Naive thymus-derived CD4-positive, alpha-beta T cell (primary cell): ENCODE results near the gene S100A14. TPM values are rescaled to one million over a fixed set of nuclear protein-coding genes. Genes with fewer than 3 reads are reported as not detected.

Experiments
- ATAC-seq: fragments of 150-1000 bp; cut with Tn5 transposase; 2 replicates; pipeline ENCODE4 v1.10.0; 2021; ENCODE audit warnings: mild to moderate bottlenecking, moderate library complexity
- CTCF ChIA-PET: fragments of 350-600 bp; sonication (Branson Sonifier 250); formaldehyde crosslinking; loops from one replicate; lab custom pipeline; 2021; ENCODE audit warnings: antibody characterized with exemption; lab: Charles Lee
- POLR2A ChIA-PET: fragments of 350-600 bp; sonication (Branson Sonifier 250); formaldehyde crosslinking; loops from one replicate; lab custom pipeline; 2021; ENCODE audit warnings: antibody characterized with exemption, inconsistent platforms; lab: Charles Lee
- DNase-seq, 9 donors: peaks; one replicate each; pipeline versions ENCODE4 v3.0.0 to v3.0.0-alpha.2; 2020 to 2022; ENCODE audit warnings: mixed read lengths in 1 of 9
- H3K27ac ChIP-seq: one replicate; pipeline ENCODE4 v1.7.0; 2013; ENCODE audit warnings: mild to moderate bottlenecking, low read depth, low read length, moderate library complexity
- H3K27me3 ChIP-seq, 2 donors: one replicate each; pipeline ENCODE4 v1.7.0; 2013; ENCODE audit warnings: low read length in 2 of 2, mild to moderate bottlenecking in 2 of 2, moderate library complexity in 2 of 2; ENCODE audit not compliant: control insufficient read depth in 2 of 2, insufficient read depth in 2 of 2
- H3K36me3 ChIP-seq, 3 experiments: 1 replicate in 2 of 3; 2 replicates in 1 of 3; pipeline ENCODE4 v1.7.0; 2013; ENCODE audit warnings: low read length in 3 of 3, mild to moderate bottlenecking in 3 of 3, moderate library complexity in 1 of 3; ENCODE audit not compliant: insufficient read depth in 3 of 3, control insufficient read depth in 2 of 3
- H3K4me1 ChIP-seq, 2 donors: one replicate each; pipeline ENCODE4 v1.7.0; 2013; ENCODE audit warnings: low read length in 2 of 2, mild to moderate bottlenecking in 2 of 2, moderate library complexity in 1 of 2; ENCODE audit not compliant: control insufficient read depth in 2 of 2, insufficient read depth in 2 of 2
- H3K4me3 ChIP-seq: 2 replicates; pipeline ENCODE4 v1.7.0; 2013; ENCODE audit warnings: mild to moderate bottlenecking, low read length
- H3K9me3 ChIP-seq, 3 experiments: 1 replicate in 2 of 3; 2 replicates in 1 of 3; pipeline ENCODE4 v1.7.0; 2013; ENCODE audit warnings: low read length in 3 of 3; ENCODE audit not compliant: control insufficient read depth in 2 of 3
- H3K27ac Mint-ChIP-seq, 9 donors: one replicate each; pipeline ENCODE4 v1.8.0; 2020 to 2022; ENCODE audit warnings: mixed read lengths in 9 of 9, mild to moderate bottlenecking in 8 of 9, moderate library complexity in 5 of 9, inconsistent platforms in 2 of 9
- H3K27me3 Mint-ChIP-seq, 5 donors: one replicate each; pipeline ENCODE4 v1.8.0; 2021 to 2022; ENCODE audit warnings: mixed read lengths in 5 of 5, mild to moderate bottlenecking in 1 of 5
- H3K36me3 Mint-ChIP-seq, 5 donors: one replicate each; pipeline ENCODE4 v1.8.0; 2020 to 2022; ENCODE audit warnings: mixed read lengths in 5 of 5, mild to moderate bottlenecking in 3 of 5, inconsistent platforms in 1 of 5
- H3K4me1 Mint-ChIP-seq, 7 donors: one replicate each; pipeline ENCODE4 v1.8.0; 2020 to 2022; ENCODE audit warnings: mixed read lengths in 7 of 7, mild to moderate bottlenecking in 3 of 7, inconsistent platforms in 1 of 7
- H3K4me3 Mint-ChIP-seq, 10 donors: one replicate each; pipeline ENCODE4 v1.8.0; 2020 to 2022; ENCODE audit warnings: mild to moderate bottlenecking in 10 of 10, mixed read lengths in 10 of 10, moderate library complexity in 6 of 10, inconsistent platforms in 2 of 10
- H3K9me3 Mint-ChIP-seq, 11 donors: one replicate each; pipeline ENCODE4 v1.8.0; 2020 to 2022; ENCODE audit warnings: mixed read lengths in 11 of 11, mild to moderate bottlenecking in 4 of 11, inconsistent platforms in 1 of 11, moderate library complexity in 1 of 11
- intact Hi-C, 2 donors: fragments of 100-400 bp; cut with micrococcal nuclease; formaldehyde crosslinking; loops; one replicate each; pipeline ENCODE4 v1.15.1; 2023
- polyA plus RNA-seq, 2 donors: library from polyadenylated mRNA; unstranded; fragments of 300-500 nt; fragmentation: Illumina TruSeq; gene quantifications; one replicate each; pipeline ENCODE4 v1.2.3, GENCODE V29; 2021
- total RNA-seq, 6 experiments: library from RNA in 5 of 6; stranded (reverse) in 5 of 6; gene quantifications; 1 replicate in 5 of 6; 2 replicates in 1 of 6; pipeline ENCODE4 v1.2.3 and lab custom pipeline; 2021 to 2026

S100A14 gene
- total and polyA plus RNA-seq, 7 experiments from 2014 or later = not detected

- no peak overlapping the region for H3K4me3 ChIP-seq
Observed at GRCh38 chr1:153612111-153612754, 3.9 kb downstream of the S100A14 start.

GRCh38 chr1:153611356-153611755 lies 4.8 kb downstream of the S100A14 start:
- Mint-ChIP-seq H3K27me3 (peaks cover 0 to 5% (median 0%) of the 10 kb centered on the region in 5 donors), H3K9me3 (no peaks in the 10 kb centered on the region), H3K36me3 (no peaks in the 10 kb centered on the region), H3K27ac (peak overlapping the region in 1 of 9 donors; percentile 3), H3K4me3 (no peak overlapping the region), H3K4me1 (peaks cover 0 to 5% (median 0%) of the 10 kb centered on the region in 7 donors)
- Histone ChIP-seq H3K27ac (no peak overlapping the region), H3K9me3 (no peaks in the 10 kb centered on the region), H3K4me1 (no peaks in the 10 kb centered on the region), H3K4me3 (no peak overlapping the region), H3K36me3 (no peaks in the 10 kb centered on the region), H3K27me3 (no peaks in the 10 kb centered on the region)
- intact Hi-C loops = no loop called here
- ChIA-PET POLR2A (no interaction called here), CTCF (interaction anchor here (0.7 kb wide), 1 partner anchor 300 kb away, joined by 4 read pairs; no protein-coding TSS in a partner anchor)
- ATAC-seq = no peak
- DNase-seq = no peak

More at GRCh38 chr1:153612111-153612754, 3.9 kb downstream of the S100A14 start:
- Histone ChIP-seq H3K9me3 (no peaks in the 10 kb centered on the region), H3K4me1 (no peaks in the 10 kb centered on the region), H3K36me3 (no peaks in the 10 kb centered on the region), H3K27me3 (no peaks in the 10 kb centered on the region), H3K27ac (no peak overlapping the region)
- Mint-ChIP-seq H3K4me1 (peaks cover 0 to 5% (median 0%) of the 10 kb centered on the region in 7 donors), H3K27ac (no peak overlapping the region), H3K4me3 (no peak overlapping the region), H3K9me3 (no peaks in the 10 kb centered on the region), H3K36me3 (no peaks in the 10 kb centered on the region), H3K27me3 (peaks cover 0 to 5% (median 0%) of the 10 kb centered on the region in 5 donors)
- ChIA-PET CTCF (no interaction called here), POLR2A (interaction anchor here (0.6 kb wide), 1 partner anchor 21 kb away, joined by 3 read pairs; the partner anchor contains the start of gene CHTOP)
- ATAC-seq (no peak), DNase-seq (no peak)
- intact Hi-C loops = no loop called here

- no peaks in the 10 kb centered on the region for H3K36me3 ChIP-seq
- no peak overlapping the region for H3K4me3 Mint-ChIP-seq
- H3K4me3 ChIP-seq = no peak overlapping the region
- ChIA-PET POLR2A (no interaction called here), CTCF (interaction anchor here (0.7 kb wide), 1 partner anchor 300 kb away, joined by 4 read pairs; no protein-coding TSS in a partner anchor)
- H3K27me3 ChIP-seq = no peaks in the 10 kb centered on the region
- H3K27me3 Mint-ChIP-seq = peaks cover 0 to 5% (median 0%) of the 10 kb centered on the region in 5 donors
- no peak overlapping the region for H3K27ac Mint-ChIP-seq
- no peak overlapping the region for H3K27ac ChIP-seq
- DNase-seq (no peak), ATAC-seq (no peak)
- intact Hi-C loops = no loop called here
- no peaks in the 10 kb centered on the region for H3K9me3 Mint-ChIP-seq
- no peaks in the 10 kb centered on the region for H3K36me3 Mint-ChIP-seq
- no peaks in the 10 kb centered on the region for H3K4me1 ChIP-seq
- peaks cover 0 to 5% (median 0%) of the 10 kb centered on the region in 7 donors for H3K4me1 Mint-ChIP-seq
- no peaks in the 10 kb centered on the region for H3K9me3 ChIP-seq
Observed at GRCh38 chr1:153610811-153611301, 5.3 kb downstream of the S100A14 start.

GRCh38 chr1:153610334-153610733 lies 5.8 kb downstream of the S100A14 start:
- no peaks in the 10 kb centered on the region for H3K36me3 Mint-ChIP-seq
- Histone ChIP-seq H3K27ac (no peak overlapping the region), H3K9me3 (no peaks in the 10 kb centered on the region), H3K4me1 (no peaks in the 10 kb centered on the region), H3K27me3 (no peaks in the 10 kb centered on the region), H3K4me3 (no peak overlapping the region), H3K36me3 (no peaks in the 10 kb centered on the region)
- intact Hi-C loops = no loop called here
- H3K27me3 Mint-ChIP-seq = peaks cover 0 to 5% (median 0%) of the 10 kb centered on the region in 5 donors
- H3K4me3 Mint-ChIP-seq = no peak overlapping the region
- DNase-seq (no peak), ATAC-seq (no peak)
- ChIA-PET CTCF (no interaction called here), POLR2A (no interaction called here)
- H3K9me3 Mint-ChIP-seq = no peaks in the 10 kb centered on the region
- no peak overlapping the region for H3K27ac Mint-ChIP-seq
- H3K4me1 Mint-ChIP-seq = peaks cover 0 to 5% (median 0%) of the 10 kb centered on the region in 7 donors

- H3K27me3 Mint-ChIP-seq = peaks cover 0 to 7% (median 0%) of the 10 kb centered on the region in 5 donors
- H3K4me3 Mint-ChIP-seq = no peak overlapping the region
- CTCF ChIA-PET = no interaction called here
- peaks cover 0 to 5% (median 0%) of the 10 kb centered on the region in 7 donors for H3K4me1 Mint-ChIP-seq
- no peaks in the 10 kb centered on the region for H3K4me1 ChIP-seq
- H3K27ac ChIP-seq = no peak overlapping the region
- H3K4me3 ChIP-seq = no peak overlapping the region
- no peak overlapping the region for H3K27ac Mint-ChIP-seq
- no peaks in the 10 kb centered on the region for H3K9me3 ChIP-seq
- POLR2A ChIA-PET = no interaction called here
- H3K36me3 Mint-ChIP-seq = no peaks in the 10 kb centered on the region
- intact Hi-C loops = no loop called here
- H3K36me3 ChIP-seq = no peaks in the 10 kb centered on the region
- no peak for DNase-seq
- H3K9me3 Mint-ChIP-seq = no peaks in the 10 kb centered on the region
- no peaks in the 10 kb centered on the region for H3K27me3 ChIP-seq
- ATAC-seq = no peak
Observed at GRCh38 chr1:153609585-153609907, 6.6 kb downstream of the S100A14 start.

- no peaks in the 10 kb centered on the region for H3K9me3 Mint-ChIP-seq
- no peaks in the 10 kb centered on the region for H3K36me3 Mint-ChIP-seq
- H3K27ac Mint-ChIP-seq = peak overlapping the region in 1 of 9 donors; percentile 25
- DNase-seq = no peak
- H3K9me3 ChIP-seq = no peaks in the 10 kb centered on the region
- no peaks in the 10 kb centered on the region for H3K36me3 ChIP-seq
- no peak overlapping the region for H3K27ac ChIP-seq
- no peaks in the 10 kb centered on the region for H3K27me3 ChIP-seq
- H3K4me3 ChIP-seq = no peak overlapping the region
- peaks cover 0 to 5% (median 0%) of the 10 kb centered on the region in 7 donors for H3K4me1 Mint-ChIP-seq
- intact Hi-C loops = no loop called here
- no peaks in the 10 kb centered on the region for H3K4me1 ChIP-seq
- ChIA-PET CTCF (no interaction called here), POLR2A (no interaction called here)
- no peak for ATAC-seq
- H3K27me3 Mint-ChIP-seq = peaks cover 0 to 11% (median 0%) of the 10 kb centered on the region in 5 donors
- no peak overlapping the region for H3K4me3 Mint-ChIP-seq
Observed at GRCh38 chr1:153608742-153609584, 7.2 kb downstream of the S100A14 start.
